PC-9 (cell line): ENCODE measurements around the gene CLIC5. TPM values are rescaled to one million over a fixed set of nuclear protein-coding genes. Genes with fewer than 3 reads are reported as not detected.

Experiments
- BruUV-seq: library from RNA; stranded (reverse); fragments of 400-500 nt; replicated peaks from 2 replicates; lab custom pipeline; 2021; lab: Mats Ljungman, UMichigan
- CTCF ChIA-PET: fragments of 300-600 bp; sonication (Branson Sonifier 250); formaldehyde crosslinking; loops from one replicate; lab custom pipeline; 2022; ENCODE audit warnings: antibody characterized with exemption; lab: Charles Lee
- POLR2A ChIA-PET: fragments of 300-600 bp; sonication (Branson Sonifier 250); formaldehyde crosslinking; loops from one replicate; lab custom pipeline; 2022; ENCODE audit warnings: antibody characterized with exemption; ENCODE audit not compliant: unreplicated experiment; lab: Charles Lee
- DNase-seq, 2 experiments: peaks; one replicate each; pipeline versions ENCODE4 v3.0.0 to v3.0.0-alpha.2; 2015 to 2022; ENCODE audit warnings: mixed read lengths in 1 of 2
- H2AFZ ChIP-seq: fragments of 200-600 bp; sonication (generic); 2 replicates; pipeline ENCODE4 v1.8.1; 2017; ENCODE audit warnings: antibody characterized with exemption
- H3F3A ChIP-seq: fragments of 200-600 bp; sonication (generic); 2 replicates; pipeline ENCODE4 v1.8.1; 2017; ENCODE audit warnings: antibody characterized with exemption, mild to moderate bottlenecking, low read depth; ENCODE audit not compliant: insufficient read depth
- H3K27ac ChIP-seq: fragments of 200-600 bp; sonication (generic); 2 replicates; pipeline ENCODE4 v1.6.1; 2016; ENCODE audit warnings: mixed run types
- H3K27me3 ChIP-seq: fragments of 200-600 bp; sonication (generic); 2 replicates; pipeline ENCODE4 v1.6.1; 2016; ENCODE audit warnings: low read depth, mixed run types; ENCODE audit not compliant: insufficient read depth
- H3K36me3 ChIP-seq: fragments of 200-600 bp; sonication (generic); 2 replicates; pipeline ENCODE4 v1.6.1; 2016; ENCODE audit warnings: low read depth, mixed run types
- H3K4me1 ChIP-seq: fragments of 200-600 bp; sonication (generic); replicated peaks from 2 replicates; pipeline ENCODE4 v1.6.1; 2016; ENCODE audit warnings: mixed run types; ENCODE audit not compliant: insufficient read depth
- H3K4me2 ChIP-seq: fragments of 200-600 bp; sonication (generic); 2 replicates; pipeline ENCODE4 v1.6.1; 2017; ENCODE audit warnings: mixed run types
- H3K4me3 ChIP-seq: fragments of 200-600 bp; sonication (generic); 2 replicates; pipeline ENCODE4 v1.6.1; 2016; ENCODE audit warnings: mixed run types
- H3K79me2 ChIP-seq: fragments of 200-600 bp; sonication (generic); 2 replicates; pipeline ENCODE4 v1.6.1; 2017; ENCODE audit warnings: low read depth, mixed run types
- H3K9me2 ChIP-seq: fragments of 200-600 bp; sonication (generic); 2 replicates; pipeline ENCODE4 v1.8.1; 2017; ENCODE audit warnings: mild to moderate bottlenecking; ENCODE audit not compliant: insufficient read depth
- H3K9me3 ChIP-seq: fragments of 200-600 bp; sonication (generic); 2 replicates; pipeline ENCODE4 v1.8.1; 2016; ENCODE audit warnings: low read depth; ENCODE audit not compliant: insufficient read depth
- H4K20me1 ChIP-seq: fragments of 200-600 bp; sonication (generic); 2 replicates; pipeline ENCODE4 v1.8.1; 2017; ENCODE audit not compliant: insufficient read depth
- EZH2 ChIP-seq: fragments of 200-600 bp; sonication (generic); IDR thresholded peaks from 2 replicates; pipeline ENCODE4 v1.8.0; 2017; ENCODE audit warnings: antibody characterized with exemption, low read depth
- intact Hi-C: fragments of 100-400 bp; cut with micrococcal nuclease; formaldehyde crosslinking; loops from one replicate; pipeline ENCODE4 v1.10.0; 2022; ENCODE audit not compliant: unreplicated experiment
- total RNA-seq: library from RNA; stranded (reverse); gene quantifications from 2 replicates; pipeline ENCODE4 v1.2.3, GENCODE V29; 2021
- TF ChIP-seq, protein P1 (sequence below): fragments of 200-600 bp; sonication (generic); conservative IDR thresholded peaks from 2 replicates; pipeline ENCODE4 v1.6.1; 2017; ENCODE audit warnings: mixed run types, antibody characterized with exemption, mild to moderate bottlenecking, moderate library complexity

CLIC5 gene
- total RNA-seq, 1 experiment from 2014 or later = 2.0 TPM

DNA sequence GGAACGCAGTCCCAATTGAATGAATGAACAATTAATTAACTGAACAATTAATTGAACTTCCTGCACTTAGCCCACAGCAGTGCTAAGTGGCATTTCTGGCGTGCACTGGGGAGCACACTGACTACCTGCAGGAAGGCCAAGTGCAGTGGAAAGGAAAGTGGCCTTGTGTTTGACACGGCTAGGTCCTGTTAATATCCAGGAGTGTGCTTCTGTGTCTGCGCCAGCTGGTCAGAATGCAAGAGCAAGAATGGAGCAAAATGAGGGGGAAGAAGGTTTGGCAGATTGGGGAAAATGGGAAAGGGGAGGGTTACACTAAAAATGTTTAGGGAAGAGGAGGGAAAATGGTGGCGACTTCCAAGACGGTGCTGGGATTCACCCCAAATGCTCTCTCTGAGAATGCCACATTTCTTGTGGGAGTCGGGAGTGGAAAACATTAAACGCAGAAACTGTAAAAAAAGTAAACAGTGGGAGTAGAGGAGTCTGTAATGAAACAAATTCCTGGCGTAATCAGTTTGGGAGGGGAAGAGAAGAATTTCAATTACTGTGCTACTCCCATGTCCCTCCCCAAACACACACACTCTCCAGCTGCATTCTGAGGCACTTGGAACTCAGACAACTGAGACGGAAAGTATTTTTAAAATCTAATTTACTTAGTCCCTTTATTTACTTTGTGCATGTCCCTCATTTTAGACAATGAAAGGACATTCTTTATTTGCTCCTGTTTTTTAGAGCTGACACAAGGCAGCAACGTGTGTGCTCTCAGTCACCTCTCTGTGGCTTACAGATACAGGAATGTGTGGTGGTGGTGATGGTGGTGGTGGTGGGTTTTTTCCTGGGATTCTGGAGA, 64.1 kb downstream of the CLIC5 start:
- intact Hi-C loops = no loop called here
- H3K79me2 ChIP-seq = no peaks in the 10 kb centered on the region
- BruUV-seq = no TSS peak

DNA sequence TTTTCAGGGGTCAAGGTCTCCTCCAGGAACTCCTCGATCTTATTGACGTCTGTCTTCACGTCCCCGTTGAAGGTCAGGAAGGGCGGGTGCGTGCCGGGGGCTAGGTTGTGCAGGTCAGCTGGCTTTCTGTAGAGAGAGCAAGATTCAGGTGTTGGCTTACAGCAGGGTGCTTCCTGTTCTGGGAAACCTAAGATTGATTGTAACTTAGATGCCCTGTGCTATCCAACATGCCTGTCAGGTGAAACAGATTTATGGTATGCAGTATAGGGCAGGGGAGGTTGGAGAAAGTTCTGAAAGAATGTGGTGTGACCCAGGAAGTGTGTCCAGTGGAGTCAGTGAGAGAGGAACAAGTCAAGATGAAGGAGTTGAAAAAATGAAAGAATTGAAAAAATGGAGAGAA, 66.4 kb downstream of the CLIC5 start:
- Histone ChIP-seq H3K27me3 (no peaks in the 10 kb centered on the region), H3K4me1 (peaks cover 11% of the 10 kb centered on the region), H2AFZ (no peak overlapping the region), H3K9me3 (no peaks in the 10 kb centered on the region), H3K9me2 (no peaks in the 10 kb centered on the region), H3K27ac (0 out of 2 replicates have a peak overlapping the region, but pooled peaks have one; percentile 7), H3K79me2 (no peaks in the 10 kb centered on the region), H4K20me1 (no peaks in the 10 kb centered on the region), H3K4me2 (peak overlapping the region; percentile 47), H3K4me3 (no peak overlapping the region), H3F3A (no peaks in the 10 kb centered on the region), H3K36me3 (no peaks in the 10 kb centered on the region)
- ChIA-PET POLR2A (no interaction called here), CTCF (interaction anchor here (0.7 kb wide), 1 partner anchor 14 kb away, joined by 3 read pairs; no protein-coding TSS in a partner anchor)
- no peak for TF ChIP-seq EZH2
- TF ChIP-seq, protein P1, sequence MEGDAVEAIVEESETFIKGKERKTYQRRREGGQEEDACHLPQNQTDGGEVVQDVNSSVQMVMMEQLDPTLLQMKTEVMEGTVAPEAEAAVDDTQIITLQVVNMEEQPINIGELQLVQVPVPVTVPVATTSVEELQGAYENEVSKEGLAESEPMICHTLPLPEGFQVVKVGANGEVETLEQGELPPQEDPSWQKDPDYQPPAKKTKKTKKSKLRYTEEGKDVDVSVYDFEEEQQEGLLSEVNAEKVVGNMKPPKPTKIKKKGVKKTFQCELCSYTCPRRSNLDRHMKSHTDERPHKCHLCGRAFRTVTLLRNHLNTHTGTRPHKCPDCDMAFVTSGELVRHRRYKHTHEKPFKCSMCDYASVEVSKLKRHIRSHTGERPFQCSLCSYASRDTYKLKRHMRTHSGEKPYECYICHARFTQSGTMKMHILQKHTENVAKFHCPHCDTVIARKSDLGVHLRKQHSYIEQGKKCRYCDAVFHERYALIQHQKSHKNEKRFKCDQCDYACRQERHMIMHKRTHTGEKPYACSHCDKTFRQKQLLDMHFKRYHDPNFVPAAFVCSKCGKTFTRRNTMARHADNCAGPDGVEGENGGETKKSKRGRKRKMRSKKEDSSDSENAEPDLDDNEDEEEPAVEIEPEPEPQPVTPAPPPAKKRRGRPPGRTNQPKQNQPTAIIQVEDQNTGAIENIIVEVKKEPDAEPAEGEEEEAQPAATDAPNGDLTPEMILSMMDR = no peak
- BruUV-seq = no TSS peak
- DNase-seq = peak; percentile 55 to 78
- intact Hi-C loops = loop anchor here (5.0 kb wide), 1 partner anchor 63 kb away; no protein-coding TSS in a partner anchor

More for the DNA sequence above, 64.1 kb downstream of the CLIC5 start:
- DNase-seq = no peak
- POLR2A ChIA-PET = no interaction called here
- CTCF ChIA-PET = interaction anchor here (0.7 kb wide), 1 partner anchor 70 kb away, joined by 9 read pairs; no protein-coding TSS in a partner anchor
- H3K9me2 ChIP-seq = no peaks in the 10 kb centered on the region
- no peaks in the 10 kb centered on the region for H3F3A ChIP-seq
- H3K36me3 ChIP-seq = no peaks in the 10 kb centered on the region
- no peak overlapping the region for H2AFZ ChIP-seq
- H3K4me2 ChIP-seq = no peak overlapping the region
- H4K20me1 ChIP-seq = no peaks in the 10 kb centered on the region
- no peaks in the 10 kb centered on the region for H3K9me3 ChIP-seq
- TF ChIP-seq EZH2 = no peak
- TF ChIP-seq, protein P1 = no peak
- no peak overlapping the region for H3K4me3 ChIP-seq
- no peak overlapping the region for H3K27ac ChIP-seq
- peaks cover 11% of the 10 kb centered on the region for H3K4me1 ChIP-seq
- peaks cover 3% of the 10 kb centered on the region; the same call in 1 of the 2 replicates for H3K27me3 ChIP-seq

DNA sequence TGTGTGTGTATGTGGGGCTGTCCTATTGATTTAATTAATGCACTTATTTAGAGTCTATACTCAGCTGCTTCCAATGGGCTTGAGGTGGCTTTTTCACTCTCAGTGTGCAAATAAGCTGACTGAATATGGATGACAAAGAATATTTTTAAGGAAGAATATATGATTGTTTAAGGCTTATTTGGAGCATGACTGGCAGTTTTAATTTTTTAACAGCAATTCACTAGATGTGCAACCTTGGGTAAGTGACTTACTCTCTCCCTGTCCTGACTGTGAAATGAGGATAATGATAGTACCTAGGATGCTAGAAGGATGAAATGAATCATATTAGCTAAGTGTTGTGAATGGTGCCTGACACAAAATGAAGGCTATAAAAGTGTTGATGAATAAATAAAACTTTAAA, 67.9 kb downstream of the CLIC5 start:
- H3K9me2 ChIP-seq = no peaks in the 10 kb centered on the region
- peaks cover 11% of the 10 kb centered on the region for H3K4me1 ChIP-seq
- H3K27ac ChIP-seq = no peak overlapping the region
- H3K4me2 ChIP-seq = no peak overlapping the region
- POLR2A ChIA-PET = no interaction called here
- TF ChIP-seq, protein P1 = no peak
- no peak for TF ChIP-seq EZH2
- intact Hi-C loops = loop anchor here (5.0 kb wide), 1 partner anchor 64 kb away; no protein-coding TSS in a partner anchor
- H4K20me1 ChIP-seq = no peaks in the 10 kb centered on the region
- no peak overlapping the region for H3K4me3 ChIP-seq
- BruUV-seq = no TSS peak
- no peaks in the 10 kb centered on the region for H3K27me3 ChIP-seq
- H2AFZ ChIP-seq = no peak overlapping the region
- H3F3A ChIP-seq = no peaks in the 10 kb centered on the region
- CTCF ChIA-PET = no interaction called here
- H3K36me3 ChIP-seq = no peaks in the 10 kb centered on the region
- H3K79me2 ChIP-seq = no peaks in the 10 kb centered on the region
- DNase-seq = no peak
- no peaks in the 10 kb centered on the region for H3K9me3 ChIP-seq
